Transverse colon (tissue), 4 donors: ENCODE results near the gene IL13. TPM values are rescaled to one million over a fixed set of nuclear protein-coding genes. Genes with fewer than 3 reads are reported as not detected.

Experiments used
- DNase-seq: peaks from one replicate; pipeline ENCODE4 v3.0.0-alpha.2; 2019
- H3K27ac ChIP-seq, 4 donors: fragments of 200-600 bp; sonication (generic); 2 replicates each; pipeline ENCODE4 v1.5.1; 2016 to 2018; ENCODE audit warnings: inconsistent platforms in 4 of 4
- H3K27me3 ChIP-seq: fragments of 200-600 bp; sonication (generic); 2 replicates; pipeline ENCODE4 v1.5.1; 2017; ENCODE audit warnings: inconsistent platforms
- H3K36me3 ChIP-seq, 4 donors: fragments of 200-600 bp; sonication (generic); 2 replicates each; pipeline ENCODE4 v1.5.1; 2017 to 2019; ENCODE audit warnings: inconsistent platforms in 4 of 4
- H3K4me1 ChIP-seq, 4 donors: fragments of 200-600 bp; sonication (generic); 2 replicates each; pipeline ENCODE4 v1.5.1; 2017 to 2020; ENCODE audit warnings: inconsistent platforms in 4 of 4
- H3K4me3 ChIP-seq, 4 donors: fragments of 200-600 bp; sonication (generic); 1 replicate in 1 of 4; 2 replicates in 3 of 4; pipeline versions ENCODE4 v1.5.1 to v1.6.1; 2017 to 2019; ENCODE audit warnings: inconsistent platforms in 4 of 4
- H3K9me3 ChIP-seq, 2 donors: fragments of 200-600 bp; sonication (generic); 2 replicates each; pipeline ENCODE4 v1.5.1; 2017 to 2019; ENCODE audit warnings: inconsistent platforms in 2 of 2
- CTCF ChIP-seq, 5 experiments: fragments of 200-600 bp in 3 of 5; fragments of 450-650 bp in 2 of 5; sonication (generic) in 3 of 5; IDR thresholded peaks; 1 replicate in 2 of 5; 2 replicates in 3 of 5; pipeline ENCODE4 v1.5.1; 2016 to 2017; ENCODE audit warnings: antibody characterized with exemption in 5 of 5, inconsistent platforms in 3 of 5, mild to moderate bottlenecking in 2 of 5, moderate library complexity in 1 of 5
- EP300 ChIP-seq: sonication (generic); formaldehyde crosslinking; IDR thresholded peaks from one replicate; pipeline ENCODE4 v1.6.1; 2017; ENCODE audit warnings: antibody characterized with exemption, low read depth
- POLR2A ChIP-seq: fragments of 450-650 bp; IDR thresholded peaks from one replicate; pipeline ENCODE4 v1.6.1; 2016; ENCODE audit warnings: antibody characterized with exemption, mild to moderate bottlenecking, moderate library complexity
- POLR2AphosphoS5 ChIP-seq, 3 donors: sonication (generic); formaldehyde crosslinking; IDR thresholded peaks; one replicate each; pipeline ENCODE4 v1.6.1; 2016; ENCODE audit warnings: antibody characterized with exemption in 3 of 3
- WGBS, 2 donors: methylation state at CpG; one replicate each; pipeline ENCODE4 v1.1.5; 2018; ENCODE audit warnings: low coverage in 1 of 2; 5-methylcytosine and 5-hydroxymethylcytosine counted together
- in situ Hi-C, 4 donors: fragments of 200-750 bp; cut with MboI; loops; one replicate each; pipeline versions ENCODE4 v1.15.0 to v1.15.1; 2017; ENCODE audit warnings: low sequenced_read_pairs in 3 of 4, low pct_ligation_motif_present in 1 of 4, low pct_unique_long_range_greater_than_20kb in 1 of 4
- intact Hi-C: fragments of 100-400 bp; cut with DNase I; formaldehyde crosslinking; loops from one replicate; pipeline ENCODE4 v1.15.1; 2023; ENCODE audit warnings: low total_unique reads
- total RNA-seq, 4 donors: library from RNA; depleted of rRNA; stranded (reverse); fragments of >200 nt; gene quantifications; one replicate each; pipeline ENCODE4 v1.1.0, GENCODE V29; 2016

IL13 gene
- total RNA-seq, 4 donors from 2014 or later: not detected

- H3K4me3 ChIP-seq: no peak overlapping the region
- no peaks in the 10 kb centered on the region for H3K4me1 ChIP-seq
- intact Hi-C loops: no loop called here
- no peaks in the 10 kb centered on the region for H3K9me3 ChIP-seq
- H3K27ac ChIP-seq: no peak overlapping the region
- H3K36me3 ChIP-seq: no peaks in the 10 kb centered on the region
- TF ChIP-seq POLR2A (no peak), CTCF (IDR thresholded peaks at IDR 0.05) (no peak), EP300 (no peak), POLR2AphosphoS5 (IDR thresholded peaks at IDR 0.05) (no peak)
- in situ Hi-C loops: no loop called here
- DNase-seq: no peak
- H3K27me3 ChIP-seq: no peaks in the 10 kb centered on the region
These were observed 34.6 kb downstream of the IL13 start for GRCh38 chr5:132692632-132692967.

- Histone ChIP-seq H3K27me3 (no peaks in the 10 kb centered on the region), H3K36me3 (peaks cover 0 to 2% (median 0%) of the 10 kb centered on the region in 4 donors), H3K4me3 (no peak overlapping the region), H3K9me3 (no peaks in the 10 kb centered on the region), H3K4me1 (no peaks in the 10 kb centered on the region), H3K27ac (no peak overlapping the region)
- TF ChIP-seq POLR2AphosphoS5 (IDR thresholded peaks at IDR 0.05) (no peak), CTCF (IDR thresholded peaks at IDR 0.05) (no peak), POLR2A (no peak), EP300 (no peak)
- intact Hi-C loops: no loop called here
- DNase-seq: no peak
- WGBS, 2 donors: 95 to 96% methylated on average over 4 of the region's 4 CpGs
- in situ Hi-C loops: no loop called here
These were observed 38.0 kb downstream of the IL13 start for GRCh38 chr5:132695956-132696355.

GRCh38 chr5:132704875-132705274 lies 46.9 kb downstream of the IL13 start:
- Histone ChIP-seq H3K4me3 (no peak overlapping the region), H3K27me3 (no peaks in the 10 kb centered on the region), H3K4me1 (no peaks in the 10 kb centered on the region), H3K27ac (no peak overlapping the region), H3K36me3 (peaks cover 0 to 7% (median 0%) of the 10 kb centered on the region in 4 donors), H3K9me3 (no peaks in the 10 kb centered on the region)
- DNase-seq: no peak
- TF ChIP-seq POLR2A (no peak), POLR2AphosphoS5 (IDR thresholded peaks at IDR 0.05) (no peak), EP300 (no peak), CTCF (IDR thresholded peaks at IDR 0.05) (no peak)
- intact Hi-C loops (no loop called here), in situ Hi-C loops (loop anchor here in 2 of 4 donors (25.0 kb wide), 1 partner anchor 318 kb away; no protein-coding TSS in a partner anchor)
- 98 to 100% methylated on average over 1 of the region's 1 CpG for WGBS, 2 donors

GRCh38 chr5:132708645-132709044 lies 50.7 kb downstream of the IL13 start:
- Histone ChIP-seq H3K36me3 (no peaks in the 10 kb centered on the region), H3K4me1 (no peaks in the 10 kb centered on the region), H3K27ac (no peak overlapping the region), H3K9me3 (no peaks in the 10 kb centered on the region), H3K4me3 (no peak overlapping the region), H3K27me3 (no peaks in the 10 kb centered on the region)
- intact Hi-C loops: no loop called here
- in situ Hi-C loops: loop anchor here in 2 of 4 donors (25.0 kb wide), 1 partner anchor 321 kb away; no protein-coding TSS in a partner anchor
- no peak for DNase-seq
- TF ChIP-seq POLR2A: no peak
- TF ChIP-seq POLR2AphosphoS5 (IDR thresholded peaks at IDR 0.05): no peak
- TF ChIP-seq CTCF (IDR thresholded peaks at IDR 0.05): no peak
- no peak for TF ChIP-seq EP300

Other genes with a start within 250 kb of the IL13 start
- gene IRF1, start 167.4 kb upstream of the IL13 start, total RNA-seq: 10 to 100 TPM; 40.8 to 86.9 (median 65.5) TPM
- not detected for gene IL5, start 114.7 kb upstream of the IL13 start, total RNA-seq
- 10 to 100 TPM; 35.8 to 47.5 (median 41.3) TPM for gene RAD50, start 101.2 kb upstream of the IL13 start, total RNA-seq
- gene IL4, start 15.8 kb downstream of the IL13 start, total RNA-seq: not detected
- gene KIF3A, start 79.4 kb downstream of the IL13 start, total RNA-seq: 1 to 10 TPM; 1.9 to 7.0 (median 2.8) TPM
- gene CCNI2, start 89.3 kb downstream of the IL13 start, total RNA-seq: 10 to 100 TPM in 1 of 4 donors, 1 to 10 TPM in 3; 3.0 to 13.0 (median 7.1) TPM
- 10 to 100 TPM; 38.4 to 70.7 (median 53.5) TPM for gene SEPTIN8, start 119.1 kb downstream of the IL13 start, total RNA-seq
- gene SOWAHA, start 155.1 kb downstream of the IL13 start, total RNA-seq: 10 to 100 TPM; 35.2 to 93.5 (median 76.0) TPM
- 100 to 1,000 TPM in 1 of 4 donors, 10 to 100 TPM in 3; 65.3 to 244 (median 77.3) TPM for gene SHROOM1, start 172.5 kb downstream of the IL13 start, total RNA-seq
- gene GDF9, start 208.3 kb downstream of the IL13 start, total RNA-seq: under 1 TPM in 2 of 4 donors, not detected in 2; 0.27 to 0.79 TPM
- 100 to 1,000 TPM; 117 to 311 (median 239) TPM for gene UQCRQ, start 208.5 kb downstream of the IL13 start, total RNA-seq
- gene LEAP2, start 215.5 kb downstream of the IL13 start, total RNA-seq: 1 to 10 TPM in 3 of 4 donors, under 1 TPM in 1; 0.20 to 5.9 (median 5.1) TPM